HEK293 (cell line): ENCODE measurements around the gene PGAP6.
A peak's percentile ranks its signal among the peaks of the same experiment; 100 is the strongest.

Experiments used
- GLI4 ChIP-seq: fragments of 450-650 bp; formaldehyde crosslinking; IDR thresholded peaks from 2 replicates; pipeline ENCODE4 v1.5.1; 2016; ENCODE audit warnings: missing biosample characterization, missing genetic modification characterization
- GLIS1 ChIP-seq: fragments of 450-650 bp; formaldehyde crosslinking; IDR thresholded peaks from 2 replicates; pipeline ENCODE4 v1.5.1; 2016; ENCODE audit warnings: missing biosample characterization, missing genetic modification characterization
- KLF1 ChIP-seq: fragments of 450-650 bp; formaldehyde crosslinking; IDR thresholded peaks from 2 replicates; pipeline ENCODE4 v1.5.1; 2016; ENCODE audit warnings: missing biosample characterization, missing genetic modification characterization
- KLF9 ChIP-seq: fragments of 450-650 bp; formaldehyde crosslinking; IDR thresholded peaks from 2 replicates; pipeline ENCODE4 v1.5.1; 2016; ENCODE audit warnings: missing biosample characterization, missing genetic modification characterization, low read depth
- OVOL3 ChIP-seq: fragments of 450-650 bp; formaldehyde crosslinking; IDR thresholded peaks from 2 replicates; pipeline ENCODE4 v1.5.1; 2016; ENCODE audit warnings: missing biosample characterization, missing genetic modification characterization
- SALL2 ChIP-seq: fragments of 450-650 bp; formaldehyde crosslinking; IDR thresholded peaks from 2 replicates; pipeline ENCODE4 v1.5.0; 2017; ENCODE audit warnings: missing biosample characterization, mild to moderate bottlenecking, missing genetic modification characterization, borderline replicate concordance
- ZBTB17 ChIP-seq: fragments of 450-650 bp; formaldehyde crosslinking; IDR thresholded peaks from 2 replicates; pipeline ENCODE4 v1.5.1; 2016; ENCODE audit warnings: missing biosample characterization, missing genetic modification characterization
- ZBTB6 ChIP-seq: fragments of 450-650 bp; formaldehyde crosslinking; IDR thresholded peaks from 2 replicates; pipeline ENCODE4 v1.5.1; 2017; ENCODE audit warnings: missing biosample characterization, missing genetic modification characterization
- ZBTB7A ChIP-seq: fragments of 450-650 bp; formaldehyde crosslinking; IDR thresholded peaks from 2 replicates; pipeline ENCODE4 v1.5.1; 2016; ENCODE audit warnings: low read depth, missing biosample characterization, missing genetic modification characterization
- ZNF10 ChIP-seq: fragments of 450-650 bp; formaldehyde crosslinking; IDR thresholded peaks from 2 replicates; pipeline ENCODE4 v1.5.1; 2017; ENCODE audit warnings: missing biosample characterization, missing genetic modification characterization
- ZNF138 ChIP-seq: fragments of 450-650 bp; formaldehyde crosslinking; IDR thresholded peaks from 2 replicates; pipeline ENCODE4 v1.5.1; 2016; ENCODE audit warnings: missing biosample characterization, missing genetic modification characterization, borderline replicate concordance
- ZNF140 ChIP-seq: fragments of 450-650 bp; formaldehyde crosslinking; IDR thresholded peaks from 2 replicates; pipeline ENCODE4 v1.5.1; 2016; ENCODE audit warnings: missing biosample characterization, missing genetic modification characterization
- ZNF157 ChIP-seq: fragments of 450-650 bp; formaldehyde crosslinking; IDR thresholded peaks from 2 replicates; pipeline ENCODE4 v1.5.1; 2016; ENCODE audit warnings: missing biosample characterization, missing genetic modification characterization
- ZNF266 ChIP-seq: fragments of 450-650 bp; formaldehyde crosslinking; IDR thresholded peaks from 2 replicates; pipeline ENCODE4 v1.5.1; 2016; ENCODE audit warnings: missing biosample characterization, missing genetic modification characterization, low read depth
- ZNF274 ChIP-seq, 2 experiments: fragments of 200-500 bp in 1 of 2; fragments of 450-650 bp in 1 of 2; sonication (Bioruptor generic) in 1 of 2; formaldehyde crosslinking in 1 of 2; IDR thresholded peaks; 2 replicates each; pipeline versions ENCODE4 v1.5.1 to v1.6.1; 2014 to 2016; ENCODE audit warnings: borderline replicate concordance in 1 of 2, inconsistent platforms in 1 of 2, low read length in 1 of 2, missing biosample characterization in 1 of 2, missing genetic modification characterization in 1 of 2
- ZNF292 ChIP-seq: fragments of 450-650 bp; formaldehyde crosslinking; IDR thresholded peaks from 2 replicates; pipeline ENCODE4 v1.5.1; 2016; ENCODE audit warnings: low read depth, missing biosample characterization, missing genetic modification characterization, borderline replicate concordance
- ZNF366 ChIP-seq: fragments of 450-650 bp; formaldehyde crosslinking; conservative IDR thresholded peaks from 2 replicates; pipeline ENCODE4 v1.5.1; 2016; ENCODE audit warnings: missing biosample characterization, missing genetic modification characterization
- ZNF426 ChIP-seq: fragments of 450-650 bp; formaldehyde crosslinking; IDR thresholded peaks from 2 replicates; pipeline ENCODE4 v1.5.1; 2017; ENCODE audit warnings: missing biosample characterization, missing genetic modification characterization, mild to moderate bottlenecking, inconsistent platforms, moderate library complexity
- ZNF530 ChIP-seq: fragments of 450-650 bp; formaldehyde crosslinking; IDR thresholded peaks from 2 replicates; pipeline ENCODE4 v1.5.1; 2016; ENCODE audit warnings: low read depth, missing biosample characterization, missing genetic modification characterization
- ZNF623 ChIP-seq: fragments of 450-650 bp; formaldehyde crosslinking; IDR thresholded peaks from 2 replicates; pipeline ENCODE4 v1.5.1; 2016; ENCODE audit warnings: missing biosample characterization, missing genetic modification characterization
- ZNF645 ChIP-seq: fragments of 450-650 bp; formaldehyde crosslinking; IDR thresholded peaks from 2 replicates; pipeline ENCODE4; 2016; ENCODE audit warnings: missing biosample characterization, missing genetic modification characterization
- ZNF664 ChIP-seq: fragments of 450-650 bp; formaldehyde crosslinking; IDR thresholded peaks from 2 replicates; pipeline ENCODE4 v1.5.1; 2016; ENCODE audit warnings: missing biosample characterization, missing genetic modification characterization
- ZNF791 ChIP-seq: fragments of 450-650 bp; formaldehyde crosslinking; IDR thresholded peaks from 2 replicates; pipeline ENCODE4 v1.5.1; 2016; ENCODE audit warnings: missing biosample characterization, missing genetic modification characterization
- TF ChIP-seq, protein P1 (sequence below): fragments of 450-650 bp; formaldehyde crosslinking; IDR thresholded peaks from 2 replicates; pipeline ENCODE4 v1.5.1; 2017; ENCODE audit warnings: missing biosample characterization, missing genetic modification characterization
- TF ChIP-seq, protein P2 (sequence below): fragments of 450-650 bp; formaldehyde crosslinking; IDR thresholded peaks from 2 replicates; pipeline ENCODE4 v1.5.1; 2016; ENCODE audit warnings: missing biosample characterization, missing genetic modification characterization
- TF ChIP-seq, protein P3 (sequence below): fragments of 450-650 bp; formaldehyde crosslinking; IDR thresholded peaks from 2 replicates; pipeline ENCODE4 v1.5.1; 2017; ENCODE audit warnings: missing biosample characterization, missing genetic modification characterization

Gene PGAP6

DNA sequence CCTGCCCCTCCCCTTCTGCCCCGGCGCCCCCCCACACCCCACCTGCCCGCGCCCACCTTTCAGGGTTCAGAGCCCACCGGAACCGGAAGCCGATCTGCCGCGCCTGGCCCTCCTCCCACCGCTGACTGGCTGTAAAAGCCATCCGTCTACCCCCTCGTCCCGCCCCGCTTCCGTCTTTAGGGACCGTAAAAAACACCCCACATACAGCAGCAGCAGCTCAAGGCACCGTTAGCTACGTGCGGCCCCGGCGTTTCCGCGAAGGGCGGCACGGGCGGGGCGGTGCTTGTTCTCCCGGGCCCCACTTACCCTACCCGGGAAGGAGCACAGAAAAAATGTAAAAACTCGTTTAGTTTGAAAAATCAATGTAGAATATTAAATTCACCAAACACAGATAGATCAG, 11.3 kb downstream of the PGAP6 start, which contains the start of gene MRPL28 (continued):
- TF ChIP-seq ZNF292 (tag by site-specific recombination): no peak
- TF ChIP-seq ZNF140: no peak
- TF ChIP-seq ZBTB6: no peak
- no peak for TF ChIP-seq ZNF274 (IDR thresholded peaks at IDR 0.05; ENCODE audit: low read length)
- TF ChIP-seq ZNF274 (tag by site-specific recombination; IDR thresholded peaks at IDR 0.05; ENCODE audit: borderline replicate concordance): no peak
- peak; percentile 73 for TF ChIP-seq KLF1 (tag by site-specific recombination)
- TF ChIP-seq, protein P1, sequence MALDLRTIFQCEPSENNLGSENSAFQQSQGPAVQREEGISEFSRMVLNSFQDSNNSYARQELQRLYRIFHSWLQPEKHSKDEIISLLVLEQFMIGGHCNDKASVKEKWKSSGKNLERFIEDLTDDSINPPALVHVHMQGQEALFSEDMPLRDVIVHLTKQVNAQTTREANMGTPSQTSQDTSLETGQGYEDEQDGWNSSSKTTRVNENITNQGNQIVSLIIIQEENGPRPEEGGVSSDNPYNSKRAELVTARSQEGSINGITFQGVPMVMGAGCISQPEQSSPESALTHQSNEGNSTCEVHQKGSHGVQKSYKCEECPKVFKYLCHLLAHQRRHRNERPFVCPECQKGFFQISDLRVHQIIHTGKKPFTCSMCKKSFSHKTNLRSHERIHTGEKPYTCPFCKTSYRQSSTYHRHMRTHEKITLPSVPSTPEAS (tag by site-specific recombination): no peak
- TF ChIP-seq ZNF138 (tag by site-specific recombination): no peak
- TF ChIP-seq ZNF157 (tag by site-specific recombination): no peak
- TF ChIP-seq ZNF791: no peak
- no peak for TF ChIP-seq ZNF266 (tag by site-specific recombination)
- TF ChIP-seq ZNF645 (tag by site-specific recombination): no peak
- TF ChIP-seq SALL2: no peak
- 0 out of 2 replicates have a peak, but pooled peaks have one; percentile 47 for TF ChIP-seq OVOL3 (tag by site-specific recombination)
- TF ChIP-seq ZNF426 (tag by site-specific recombination): no peak
- TF ChIP-seq, protein P2, sequence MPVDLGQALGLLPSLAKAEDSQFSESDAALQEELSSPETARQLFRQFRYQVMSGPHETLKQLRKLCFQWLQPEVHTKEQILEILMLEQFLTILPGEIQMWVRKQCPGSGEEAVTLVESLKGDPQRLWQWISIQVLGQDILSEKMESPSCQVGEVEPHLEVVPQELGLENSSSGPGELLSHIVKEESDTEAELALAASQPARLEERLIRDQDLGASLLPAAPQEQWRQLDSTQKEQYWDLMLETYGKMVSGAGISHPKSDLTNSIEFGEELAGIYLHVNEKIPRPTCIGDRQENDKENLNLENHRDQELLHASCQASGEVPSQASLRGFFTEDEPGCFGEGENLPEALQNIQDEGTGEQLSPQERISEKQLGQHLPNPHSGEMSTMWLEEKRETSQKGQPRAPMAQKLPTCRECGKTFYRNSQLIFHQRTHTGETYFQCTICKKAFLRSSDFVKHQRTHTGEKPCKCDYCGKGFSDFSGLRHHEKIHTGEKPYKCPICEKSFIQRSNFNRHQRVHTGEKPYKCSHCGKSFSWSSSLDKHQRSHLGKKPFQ (tag by site-specific recombination): 0 out of 2 replicates have a peak, but pooled peaks have one; percentile 16
- TF ChIP-seq KLF9: peak; percentile 73
- no peak for TF ChIP-seq ZBTB7A (tag by site-specific recombination)
- no peak for TF ChIP-seq ZNF10 (tag by site-specific recombination)
- TF ChIP-seq ZNF623 (tag by site-specific recombination): no peak
- no peak for TF ChIP-seq GLI4 (tag by site-specific recombination)
- TF ChIP-seq, protein P3, sequence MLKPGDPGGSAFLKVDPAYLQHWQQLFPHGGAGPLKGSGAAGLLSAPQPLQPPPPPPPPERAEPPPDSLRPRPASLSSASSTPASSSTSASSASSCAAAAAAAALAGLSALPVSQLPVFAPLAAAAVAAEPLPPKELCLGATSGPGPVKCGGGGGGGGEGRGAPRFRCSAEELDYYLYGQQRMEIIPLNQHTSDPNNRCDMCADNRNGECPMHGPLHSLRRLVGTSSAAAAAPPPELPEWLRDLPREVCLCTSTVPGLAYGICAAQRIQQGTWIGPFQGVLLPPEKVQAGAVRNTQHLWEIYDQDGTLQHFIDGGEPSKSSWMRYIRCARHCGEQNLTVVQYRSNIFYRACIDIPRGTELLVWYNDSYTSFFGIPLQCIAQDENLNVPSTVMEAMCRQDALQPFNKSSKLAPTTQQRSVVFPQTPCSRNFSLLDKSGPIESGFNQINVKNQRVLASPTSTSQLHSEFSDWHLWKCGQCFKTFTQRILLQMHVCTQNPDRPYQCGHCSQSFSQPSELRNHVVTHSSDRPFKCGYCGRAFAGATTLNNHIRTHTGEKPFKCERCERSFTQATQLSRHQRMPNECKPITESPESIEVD (tag by site-specific recombination): no peak
- TF ChIP-seq ZNF664: no peak
- TF ChIP-seq ZNF530 (tag by site-specific recombination): no peak
- peak; percentile 20; the same call in 1 of the 2 replicates for TF ChIP-seq ZBTB17
- no peak for TF ChIP-seq GLIS1 (tag by site-specific recombination)
- TF ChIP-seq ZNF366 (tag by site-specific recombination): no peak
